Naive B cell (primary cell): ENCODE results near the gene CYP4F12. TPM values are rescaled to one million over a fixed set of nuclear protein-coding genes. Genes with fewer than 3 reads are reported as not detected.

Experiments
- polyA plus RNA-seq, 6 donors: library from polyadenylated mRNA; unstranded; fragments of 300-500 nt; fragmentation: Illumina TruSeq; gene quantifications; one replicate each; pipeline ENCODE4 v1.2.3, GENCODE V29; 2021; ENCODE audit warnings: low read depth in 6 of 6

Gene CYP4F12
- polyA plus RNA-seq, 6 donors from 2014 or later = not detected

Other genes starting within 250 kb of the CYP4F12 start
- 1 to 10 TPM in 1 of 6 donors, under 1 TPM in 5; 0.15 to 1.4 (median 0.66) TPM for gene WIZ, start 223.1 kb upstream of the CYP4F12 start, polyA plus RNA-seq
- 10 to 100 TPM; 21.8 to 49.9 (median 32.0) TPM for gene RASAL3, start 208.5 kb upstream of the CYP4F12 start, polyA plus RNA-seq
- gene PGLYRP2, start 193.6 kb upstream of the CYP4F12 start, polyA plus RNA-seq = not detected
- gene CYP4F22, start 164.6 kb upstream of the CYP4F12 start, polyA plus RNA-seq = not detected
- gene CYP4F8, start 57.9 kb upstream of the CYP4F12 start, polyA plus RNA-seq = not detected
- not detected for gene CYP4F3, start 32.2 kb upstream of the CYP4F12 start, polyA plus RNA-seq
- gene OR10H2, start 54.9 kb downstream of the CYP4F12 start, polyA plus RNA-seq = not detected
- not detected for gene OR10H3, start 64.9 kb downstream of the CYP4F12 start, polyA plus RNA-seq
- not detected for gene OR10H5, start 114.6 kb downstream of the CYP4F12 start, polyA plus RNA-seq
- not detected for gene OR10H1, start 142.6 kb downstream of the CYP4F12 start, polyA plus RNA-seq
- not detected for gene CYP4F2, start 225.0 kb downstream of the CYP4F12 start, polyA plus RNA-seq